CD4-positive, alpha-beta T cell treated with Interferon alpha-2 for 1 hour (primary cell): Measurements from ENCODE around the gene COL4A2.

Source experiments
- DNase-seq, 2 donors: peaks; one replicate each; pipeline ENCODE4 v3.0.0-alpha.2; 2020 to 2022

Gene COL4A2

DNA sequence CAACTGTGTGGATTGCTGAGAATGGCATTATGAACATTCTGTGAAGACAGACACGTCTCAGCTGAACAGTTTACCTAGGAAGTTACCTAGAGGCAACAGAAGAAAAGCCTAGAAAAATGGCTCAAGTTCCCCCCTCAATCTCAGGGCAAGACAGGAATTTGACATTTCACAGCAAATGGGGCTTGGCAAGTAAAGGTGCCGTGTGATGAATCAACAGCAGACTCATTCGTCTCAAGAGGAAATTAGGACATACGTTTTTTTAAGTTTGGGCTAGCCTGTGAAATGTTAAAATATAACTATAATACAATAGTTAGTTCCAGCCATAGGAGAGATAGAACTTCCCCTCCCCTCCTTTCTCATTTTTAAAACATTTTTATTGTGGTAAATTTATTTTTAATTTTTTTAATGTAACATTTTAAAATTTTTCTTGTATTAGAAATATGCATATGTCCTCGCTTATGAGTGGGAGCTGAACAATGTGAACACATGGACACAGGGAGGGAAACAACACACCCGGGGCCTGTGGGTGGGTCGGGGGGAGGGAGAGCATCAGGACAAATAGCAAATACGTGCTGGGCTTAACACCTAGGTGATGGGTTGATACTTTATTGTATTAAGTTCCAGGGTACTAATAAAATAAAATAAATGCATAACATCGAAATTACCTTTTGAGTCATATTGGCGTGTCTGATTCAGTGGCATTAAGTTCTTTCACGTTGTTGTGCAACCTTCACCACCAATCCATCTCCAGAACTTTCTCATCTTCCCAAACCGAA lies 116.0 kb downstream of the COL4A2 start:
- no peak for DNase-seq

DNA sequence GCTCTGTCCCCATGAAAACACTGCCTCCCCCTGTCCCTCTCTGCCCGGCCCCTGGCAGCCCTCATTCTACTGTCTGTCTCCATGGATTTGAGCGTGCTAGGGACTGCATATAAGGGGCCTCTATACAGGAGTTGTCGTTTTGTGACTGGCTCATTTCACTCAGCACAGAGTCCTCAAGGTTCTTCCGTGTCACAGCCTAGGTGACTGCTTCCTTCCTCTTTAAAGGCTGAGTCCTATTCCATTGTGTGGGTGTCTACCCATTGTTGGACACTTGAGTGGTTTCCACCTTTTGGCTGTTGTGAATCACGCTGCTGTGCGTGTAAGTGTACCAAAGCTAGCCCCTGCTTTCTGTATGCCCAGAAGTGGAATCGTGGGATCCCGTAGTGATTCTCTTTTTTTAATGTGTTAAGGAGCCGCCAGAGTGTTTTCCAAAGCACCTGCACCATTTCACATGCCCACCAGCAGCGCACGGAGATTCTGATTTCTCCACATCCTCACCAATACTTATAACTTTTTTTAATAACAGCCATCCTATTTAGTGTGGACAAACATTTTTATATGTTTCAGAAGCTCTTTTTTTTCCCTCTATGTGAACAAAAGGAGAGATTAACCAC lies 116.7 kb downstream of the COL4A2 start:
- no peak for DNase-seq

DNA sequence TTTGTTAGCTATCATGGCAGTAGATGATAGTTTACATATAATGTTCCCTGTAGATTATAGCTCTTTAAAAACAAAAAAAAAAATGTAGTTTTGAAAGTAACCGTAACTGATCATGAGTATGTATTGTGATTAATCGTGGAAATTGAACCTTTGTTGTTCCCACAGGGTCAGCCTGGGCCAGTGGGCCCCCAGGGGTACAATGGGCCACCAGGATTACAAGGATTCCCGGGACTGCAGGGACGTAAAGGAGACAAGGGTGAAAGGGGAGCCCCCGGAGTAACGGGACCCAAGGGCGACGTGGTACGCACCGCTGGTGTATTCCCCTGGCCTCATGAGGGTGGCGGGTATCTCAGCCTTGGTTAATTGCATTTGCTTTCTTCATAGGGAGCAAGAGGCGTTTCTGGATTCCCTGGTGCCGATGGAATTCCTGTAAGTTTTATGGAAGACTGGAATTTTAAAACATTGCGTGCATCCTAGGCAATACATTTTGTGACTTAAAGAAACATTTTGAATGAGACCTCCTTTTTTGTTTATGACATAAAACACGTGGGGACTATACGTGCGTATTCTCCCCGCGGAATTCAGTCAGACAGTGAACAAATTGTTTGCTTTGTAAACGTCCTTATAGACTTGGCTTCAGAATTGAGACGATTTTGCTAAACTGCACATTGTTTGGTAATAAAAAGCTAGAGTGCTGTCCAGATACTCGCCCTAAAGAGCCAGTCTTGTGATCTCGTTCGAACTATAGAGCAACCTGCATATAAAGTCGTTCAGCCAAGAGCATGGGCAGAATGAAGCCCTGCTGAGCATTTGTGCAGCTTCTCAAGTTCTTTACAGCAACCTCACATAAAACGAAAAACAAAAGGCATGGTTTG lies 117.7 kb downstream of the COL4A2 start:
- DNase-seq: no peak

DNA sequence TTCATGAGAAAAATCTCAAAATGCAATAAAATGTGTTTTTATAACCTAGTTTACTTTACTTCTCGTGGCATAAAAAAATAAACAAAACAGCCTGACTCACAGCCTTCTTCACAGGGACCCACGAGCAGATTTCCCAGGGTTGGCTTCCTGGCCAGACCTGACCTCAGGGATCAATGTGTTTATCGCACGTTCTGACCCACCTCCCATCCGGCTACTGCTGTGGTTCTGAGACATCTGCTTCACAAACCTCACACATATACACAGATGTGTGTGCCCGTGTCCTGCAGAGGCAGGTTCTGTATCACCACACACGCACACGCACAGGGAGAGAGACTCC lies 118.3 kb downstream of the COL4A2 start:
- no peak for DNase-seq

DNA sequence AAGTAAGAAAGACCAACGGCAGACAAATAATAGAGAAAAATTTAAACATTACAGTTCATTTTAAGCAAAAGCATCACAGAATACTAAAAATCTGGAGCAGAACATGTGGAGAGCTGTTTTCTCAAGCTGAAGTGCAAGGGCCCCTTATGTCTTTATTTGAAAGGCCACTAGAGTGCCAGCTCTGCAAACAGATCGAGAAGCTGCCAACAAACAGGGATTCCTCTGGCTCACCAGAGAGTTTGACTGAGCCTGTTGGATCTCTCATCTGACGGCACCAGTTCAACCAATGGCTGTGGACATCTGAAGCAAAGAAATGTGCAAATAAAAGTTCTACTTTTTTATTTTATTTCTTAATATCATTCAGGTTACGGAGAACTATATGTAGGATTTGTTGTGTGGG lies 119.7 kb downstream of the COL4A2 start:
- DNase-seq: no peak

DNA sequence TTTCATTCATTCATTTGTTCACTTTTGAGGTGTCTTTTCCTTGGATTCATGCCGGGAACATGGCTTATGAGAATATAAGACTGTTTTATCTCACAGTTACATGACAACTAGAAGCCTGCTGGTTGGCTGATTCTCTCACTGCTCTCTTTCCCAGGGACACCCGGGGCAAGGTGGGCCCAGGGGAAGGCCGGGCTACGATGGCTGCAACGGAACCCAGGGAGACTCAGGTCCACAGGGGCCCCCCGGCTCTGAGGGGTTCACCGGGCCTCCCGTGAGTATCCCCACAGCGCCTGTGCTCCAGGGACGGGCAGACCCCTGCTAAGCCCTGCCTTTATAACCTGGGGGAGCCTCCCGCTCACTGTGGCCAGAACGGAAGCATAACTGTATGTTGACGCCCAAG lies 121.2 kb downstream of the COL4A2 start:
- no peak for DNase-seq

DNA sequence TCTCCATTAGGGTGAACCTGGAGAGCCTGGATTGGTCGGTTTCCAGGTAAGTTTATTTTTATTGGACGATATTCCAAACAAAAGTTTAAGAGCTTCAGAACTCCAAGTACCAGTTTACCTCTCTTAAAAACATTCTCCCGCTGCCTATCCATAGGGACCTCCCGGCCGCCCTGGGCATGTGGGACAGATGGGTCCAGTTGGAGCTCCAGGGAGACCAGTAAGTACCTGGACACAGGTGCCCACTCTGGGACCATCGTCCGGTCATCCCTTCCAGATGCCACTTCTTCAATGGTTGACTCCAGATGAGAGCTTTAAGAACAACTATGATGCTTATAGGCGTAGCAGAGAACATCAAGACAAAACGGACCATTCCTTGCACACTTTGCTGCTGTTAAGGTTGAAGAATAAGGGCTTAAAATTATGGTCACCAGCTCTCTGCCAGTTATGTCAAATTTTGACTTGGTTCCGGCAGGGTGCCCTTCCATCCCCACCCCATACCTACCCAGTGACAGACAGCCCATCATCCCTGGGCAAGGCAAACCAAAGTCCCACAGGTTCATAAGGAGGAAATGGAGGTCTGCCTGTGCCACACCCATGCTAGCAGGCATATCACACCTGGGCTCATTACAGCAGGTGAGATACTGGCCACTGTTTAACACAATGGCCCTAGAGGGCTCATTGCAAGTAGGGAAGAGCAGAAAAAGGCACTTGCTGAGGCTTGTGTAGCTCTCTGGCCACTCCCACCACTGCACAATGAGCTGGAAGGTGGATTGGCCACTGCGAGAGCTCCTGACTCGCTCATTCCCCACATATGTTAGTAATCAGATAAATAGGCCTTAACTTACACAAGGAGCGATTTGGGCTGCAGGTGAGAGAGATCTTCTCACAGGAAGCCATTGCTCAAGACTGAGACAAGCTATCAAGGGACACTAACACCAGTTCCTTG lies 123.6 kb downstream of the COL4A2 start:
- DNase-seq: no peak

DNA sequence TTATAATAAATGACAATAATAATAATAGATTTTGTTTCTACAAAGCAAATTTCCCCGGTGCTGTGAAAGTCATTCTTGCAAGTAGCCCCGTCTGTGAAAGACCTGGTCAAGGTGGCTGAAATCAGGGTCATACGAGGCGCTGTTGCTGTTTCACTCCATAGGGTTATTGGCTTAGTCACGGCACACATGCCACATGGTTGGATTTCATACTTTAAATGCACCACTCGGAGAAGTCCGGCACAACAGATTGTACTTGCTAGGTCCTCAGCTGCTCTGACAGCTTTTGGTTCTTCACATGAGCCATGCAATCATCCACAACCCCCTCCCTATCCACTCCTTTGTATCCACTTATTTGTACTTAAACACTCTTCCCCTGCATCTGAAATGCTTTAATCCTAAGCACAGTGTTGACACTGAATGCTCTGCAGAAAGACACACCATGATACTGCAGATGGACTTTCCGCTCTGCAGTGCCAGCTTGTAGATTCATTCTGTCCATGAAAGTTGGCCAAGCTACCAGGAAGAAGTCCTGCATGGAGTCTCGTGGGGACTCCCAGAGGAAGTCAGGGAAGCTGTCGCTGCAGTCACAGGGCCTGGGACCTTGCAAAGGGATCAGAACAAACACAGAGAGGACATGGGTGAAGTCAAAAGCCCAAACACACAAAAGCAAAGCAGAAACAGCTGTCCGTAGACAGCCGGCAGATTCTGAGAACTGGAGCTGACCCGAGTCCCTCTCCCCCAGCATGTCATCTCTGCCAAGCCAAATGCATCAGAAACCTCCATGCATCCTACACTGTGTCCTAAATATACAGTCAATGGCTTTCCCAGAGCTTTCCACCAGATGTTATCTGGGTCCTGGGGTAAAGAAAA lies 124.6 kb downstream of the COL4A2 start:
- DNase-seq: no peak

DNA sequence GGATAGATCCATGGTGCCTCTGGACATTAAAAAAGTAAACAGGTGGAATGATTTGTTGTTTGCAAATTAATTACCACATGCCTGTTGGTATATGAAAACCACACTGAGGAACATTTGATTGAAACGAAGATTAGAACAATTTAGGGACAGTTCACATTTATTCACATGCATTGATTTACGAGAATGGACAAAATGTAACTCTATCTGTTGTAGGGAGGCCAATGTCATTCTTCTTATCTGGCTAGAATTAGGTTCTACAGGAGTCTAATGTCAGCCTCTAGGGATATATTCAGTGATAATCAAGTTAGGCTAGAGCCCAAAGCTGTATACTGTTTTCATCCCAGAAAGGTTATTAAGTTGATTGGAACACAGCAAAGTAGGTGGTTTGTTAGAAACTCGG lies 125.4 kb downstream of the COL4A2 start:
- DNase-seq: no peak

DNA sequence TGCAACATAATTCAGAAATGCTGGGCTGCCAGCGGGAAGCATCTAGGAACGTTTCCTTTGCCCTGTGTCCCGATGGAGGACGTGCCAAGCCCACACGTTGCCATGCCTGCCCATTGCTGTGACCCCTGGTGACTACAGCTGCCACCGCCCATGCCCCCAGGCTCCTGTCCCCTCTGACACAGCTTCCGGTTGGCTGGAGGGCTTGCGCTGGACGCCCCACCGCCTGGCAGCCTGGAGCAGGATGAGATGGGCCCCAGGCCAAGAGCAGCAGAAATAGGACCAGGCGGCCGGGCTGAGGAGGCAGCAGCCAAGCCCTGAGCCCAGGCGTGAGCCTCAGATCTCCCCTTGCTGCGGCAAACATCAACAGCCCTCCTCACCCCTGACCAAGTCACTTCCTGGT lies 125.9 kb downstream of the COL4A2 start:
- DNase-seq: no peak

DNA sequence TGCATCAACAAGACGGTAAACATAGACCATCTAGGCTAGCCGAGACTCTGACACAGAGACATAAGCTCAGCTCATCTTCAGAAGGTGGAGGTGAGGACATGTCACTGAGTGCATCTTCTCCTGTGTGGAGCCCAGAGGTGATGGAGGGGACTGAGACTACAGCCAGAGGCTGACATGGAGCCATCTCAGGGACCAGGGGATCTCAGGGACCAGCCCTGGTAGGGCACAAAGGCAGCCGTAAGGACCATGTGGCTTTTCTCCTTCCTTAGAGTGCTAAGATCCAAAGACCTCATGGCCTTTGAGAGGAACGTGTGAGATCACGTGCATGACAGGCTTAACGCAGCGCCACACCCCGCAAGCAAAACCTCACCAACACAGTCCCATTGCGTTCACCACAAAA lies 127.5 kb downstream of the COL4A2 start:
- DNase-seq: no peak

DNA sequence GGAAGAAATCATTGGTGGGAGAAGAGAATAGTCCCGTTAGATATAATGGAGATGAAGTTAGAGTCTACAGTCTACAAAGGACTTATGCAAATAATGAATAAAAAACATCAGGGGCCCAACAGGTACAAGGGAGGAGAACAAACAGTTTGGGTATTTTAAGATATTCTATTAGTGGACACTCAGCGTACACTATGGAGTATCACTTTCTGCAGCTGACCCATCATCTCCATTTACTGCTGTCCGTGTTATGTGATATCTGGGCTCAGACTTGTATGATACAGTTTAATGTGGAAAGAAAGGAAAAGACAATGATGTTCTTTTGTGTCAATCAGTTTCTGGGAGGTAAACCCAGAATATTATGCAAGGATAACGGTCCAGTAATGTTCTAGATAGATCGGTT lies 128.2 kb downstream of the COL4A2 start:
- no peak for DNase-seq

DNA sequence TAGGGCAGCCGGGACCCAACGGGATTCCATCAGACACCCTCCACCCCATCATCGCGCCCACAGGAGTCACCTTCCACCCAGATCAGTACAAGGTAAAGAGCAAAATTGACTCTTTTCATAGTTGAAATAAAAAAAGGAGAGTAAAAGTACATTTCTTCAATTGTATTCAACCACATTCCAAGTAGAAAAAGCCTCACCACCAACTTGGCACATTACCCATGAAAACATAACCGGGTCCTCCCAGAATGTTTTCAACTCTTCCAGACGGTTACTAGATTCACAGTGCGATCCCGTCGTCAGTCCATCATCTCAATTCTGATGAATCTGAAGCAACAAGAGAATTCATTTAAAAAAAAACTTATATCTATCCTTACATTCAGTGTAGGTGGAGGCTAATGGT lies 129.2 kb downstream of the COL4A2 start:
- no peak for DNase-seq

DNA sequence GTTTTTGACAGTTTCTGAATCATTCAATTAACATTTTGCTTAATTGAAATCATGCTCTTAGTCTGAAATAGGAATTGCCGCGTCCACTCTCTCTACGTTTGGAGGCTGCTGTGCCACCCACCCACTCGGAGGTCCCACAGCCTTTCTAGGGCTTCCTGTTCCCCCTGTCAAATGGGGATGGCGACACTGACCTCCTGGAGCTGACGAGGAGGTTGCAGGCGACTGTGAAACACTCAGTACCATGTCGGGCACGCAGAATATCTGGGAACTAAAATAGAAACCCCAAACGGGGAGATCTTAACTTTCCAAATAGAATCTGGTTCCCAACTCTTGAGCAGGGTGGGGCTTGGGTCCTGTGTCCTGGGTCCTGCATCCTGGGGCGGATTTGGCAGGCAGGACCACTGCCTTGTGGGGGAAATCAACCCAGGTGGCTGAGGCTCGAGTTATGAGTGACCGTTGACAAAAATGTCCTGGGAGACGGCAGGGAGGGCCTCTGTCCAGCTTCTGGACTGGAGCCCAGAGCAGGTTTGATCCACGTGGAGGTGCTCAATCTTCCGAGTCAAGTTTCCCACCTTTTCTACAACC lies 129.8 kb downstream of the COL4A2 start:
- DNase-seq: no peak

DNA sequence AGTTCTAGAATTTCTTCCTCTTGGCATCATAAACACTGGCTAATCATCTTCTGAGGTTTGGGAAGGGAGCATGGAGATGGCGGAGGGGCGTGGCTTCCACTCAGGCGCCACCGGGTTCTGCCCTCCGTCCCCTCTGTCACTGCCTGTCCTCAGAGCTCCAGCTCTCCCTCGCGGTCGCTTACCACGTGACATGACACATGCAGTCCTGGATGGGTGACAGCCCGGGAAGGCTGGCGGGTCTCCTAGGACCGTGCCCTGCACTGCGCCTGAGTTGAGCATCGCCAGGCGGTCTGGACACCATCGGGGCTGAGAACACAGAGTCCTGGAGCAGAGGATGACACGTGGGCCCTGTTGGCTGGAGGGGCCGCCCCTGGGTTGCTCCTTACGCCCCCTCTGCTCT lies 131.1 kb downstream of the COL4A2 start:
- DNase-seq: no peak

DNA sequence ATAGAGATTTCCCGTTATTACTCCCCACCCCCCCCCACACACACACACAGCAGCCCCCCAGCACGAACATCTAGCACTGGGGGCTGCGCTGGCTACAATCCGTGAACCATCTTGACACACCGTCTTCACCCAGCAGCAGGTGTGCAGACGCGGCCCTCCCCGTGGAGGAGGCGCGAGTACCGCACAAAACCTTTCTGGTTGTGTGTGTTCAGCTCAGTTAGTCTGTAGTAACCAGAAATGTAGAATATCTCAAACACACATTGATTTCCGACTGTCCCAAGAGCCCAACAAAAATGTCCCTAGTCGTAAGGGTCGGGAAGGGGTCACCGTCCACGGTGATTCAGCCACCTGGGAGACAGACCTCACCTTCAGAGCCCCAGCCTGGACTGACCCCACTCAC lies 131.7 kb downstream of the COL4A2 start:
- no peak for DNase-seq

DNA sequence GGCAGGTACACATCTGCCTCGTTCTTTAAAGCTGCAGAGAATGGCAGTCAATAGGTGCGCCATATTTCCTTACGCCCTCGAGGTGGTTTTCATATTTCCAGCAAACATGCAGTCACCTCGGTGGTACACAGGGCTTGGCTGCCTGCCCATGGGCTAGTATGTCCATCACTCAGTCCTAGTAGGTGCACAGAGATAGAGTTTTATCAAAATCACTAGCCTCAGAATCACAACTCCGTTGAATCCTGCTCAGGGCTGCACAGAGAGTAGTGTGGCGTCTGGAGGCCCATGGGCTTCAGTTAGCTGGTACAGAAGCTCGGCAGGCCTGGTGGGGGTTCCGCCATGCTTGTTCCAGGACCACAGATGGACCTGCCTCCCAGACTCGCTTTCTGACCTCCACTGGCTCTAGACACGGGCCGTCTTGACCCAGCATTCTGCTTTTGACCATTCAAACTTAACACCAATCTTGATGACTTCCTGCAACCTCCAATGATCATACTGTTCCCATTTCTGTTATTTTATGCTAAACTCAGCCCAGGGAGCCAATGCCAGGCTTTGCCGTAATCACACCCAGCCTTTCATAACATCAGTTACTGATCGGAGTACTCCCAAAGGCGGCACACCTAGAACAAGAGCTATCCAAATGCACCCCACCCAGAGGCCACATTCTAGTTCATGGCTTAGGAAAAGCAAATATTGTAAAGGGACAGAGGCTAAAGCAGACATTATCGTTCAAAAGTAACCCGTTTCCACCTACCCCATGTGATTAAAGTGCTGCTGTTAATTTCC lies 134.1 kb downstream of the COL4A2 start:
- DNase-seq: no peak

DNA sequence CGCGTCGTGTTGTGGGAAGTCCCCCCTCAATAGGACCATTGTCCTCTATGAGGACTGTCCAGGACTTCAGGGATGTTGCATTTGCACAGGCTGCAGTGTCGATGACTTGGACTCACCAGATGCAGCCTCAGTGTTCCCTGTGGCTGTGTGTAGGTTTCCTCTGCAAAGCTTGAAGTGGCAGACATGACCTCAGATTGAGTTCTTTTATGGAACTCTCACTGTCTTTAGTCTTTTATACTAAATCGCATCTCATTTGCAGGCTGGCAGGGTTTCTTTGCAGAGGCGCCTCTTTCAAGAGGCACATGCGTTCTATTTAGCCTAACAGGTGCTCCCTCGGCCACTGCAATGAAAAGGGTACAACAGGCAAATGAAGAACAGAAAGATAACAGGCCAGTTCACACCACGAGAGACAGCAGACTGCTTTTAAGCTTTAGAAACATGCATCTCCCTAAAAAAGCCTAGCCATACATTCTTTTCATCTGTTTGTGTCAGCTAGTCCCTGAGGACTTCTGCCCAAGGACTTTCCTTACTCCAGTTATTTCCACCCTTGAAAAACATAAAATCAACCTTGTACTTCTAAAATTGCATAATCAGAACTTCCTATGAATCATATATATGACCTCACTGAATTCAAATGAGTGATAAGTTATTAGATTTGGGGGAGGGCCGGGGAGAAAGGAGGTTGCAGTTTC lies 136.0 kb downstream of the COL4A2 start:
- DNase-seq: no peak

DNA sequence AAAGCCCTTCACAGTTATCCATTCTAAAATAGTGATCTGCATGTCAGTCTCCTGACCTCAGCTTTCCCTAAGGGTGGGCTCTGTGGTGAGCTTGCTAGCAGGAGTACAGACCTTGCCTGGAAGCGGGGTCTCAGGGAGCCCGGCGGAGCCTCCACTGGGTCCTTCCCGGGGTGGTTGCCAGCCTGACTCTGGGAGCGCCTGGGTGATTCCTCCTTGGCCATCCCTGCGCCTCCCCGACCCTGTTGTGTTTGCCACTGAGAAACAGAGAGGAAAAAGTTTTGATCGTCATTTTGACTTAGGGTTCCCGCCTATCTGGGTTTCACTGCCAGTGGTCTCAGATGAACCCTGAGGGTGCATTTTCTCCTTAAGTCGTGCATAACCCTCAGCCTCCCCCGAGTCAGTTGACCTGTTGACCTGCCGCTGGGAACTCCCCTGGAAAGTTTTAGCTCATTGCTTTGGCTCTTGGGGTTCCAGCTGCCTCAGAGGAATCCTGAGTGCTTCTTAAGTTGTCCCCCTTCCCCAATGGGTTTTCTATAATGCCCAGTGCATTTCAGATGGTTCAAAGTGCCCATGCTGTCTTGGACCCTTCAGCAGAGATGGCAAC lies 136.6 kb downstream of the COL4A2 start:
- DNase-seq: no peak
